Superior temporal gyrus (tissue), 1 donor: ENCODE data around the gene DNAJC3.
"Not testable (repeated sequence)": the region's sequence is repeated elsewhere in the genome, so short reads cannot be mapped to it uniquely, and the experiment has no call there.

ENCODE experiments used
- DNase-seq: peaks from one replicate; pipeline ENCODE4 v3.0.0-alpha.2; 2016; ENCODE audit errors: extremely low spot score

Gene DNAJC3

GRCh38 chr13:95676762-95677563 is at the start of gene DNAJC3:
Gene DNAJC3, plus strand, starts transcription at chr13:95677139. Its CDS starts 117 bp downstream, at chr13:95677256.
- DNase-seq: peak; percentile 96

- DNase-seq: no peak
Observed at GRCh38 chr13:95627590-95627989, 49.3 kb upstream of the DNAJC3 start.

GRCh38 chr13:95628488-95628887 is 48.5 kb upstream of the DNAJC3 start:
- DNase-seq: no peak

GRCh38 chr13:95629071-95629470 is 47.9 kb upstream of the DNAJC3 start:
- DNase-seq: no peak

DNA sequence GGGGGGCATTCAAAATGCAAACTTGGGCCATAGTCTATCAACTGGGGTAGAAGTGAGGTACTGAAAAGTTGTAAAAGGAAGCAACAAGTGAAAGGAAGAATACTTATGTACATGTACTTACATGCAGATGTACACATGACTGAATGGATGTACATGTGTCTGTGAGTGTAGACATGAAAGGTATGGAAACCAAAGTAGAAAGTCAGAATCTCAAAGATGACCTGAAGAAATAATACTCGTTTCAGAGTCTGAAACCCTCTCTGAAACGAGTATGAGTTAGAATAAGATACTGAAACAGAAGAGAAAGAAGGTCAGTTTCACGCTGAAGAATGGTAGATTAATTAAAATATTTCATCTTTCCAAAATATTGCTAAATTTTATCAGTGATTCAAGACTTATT is 46.3 kb upstream of the DNAJC3 start:
- DNase-seq: no peak

DNA sequence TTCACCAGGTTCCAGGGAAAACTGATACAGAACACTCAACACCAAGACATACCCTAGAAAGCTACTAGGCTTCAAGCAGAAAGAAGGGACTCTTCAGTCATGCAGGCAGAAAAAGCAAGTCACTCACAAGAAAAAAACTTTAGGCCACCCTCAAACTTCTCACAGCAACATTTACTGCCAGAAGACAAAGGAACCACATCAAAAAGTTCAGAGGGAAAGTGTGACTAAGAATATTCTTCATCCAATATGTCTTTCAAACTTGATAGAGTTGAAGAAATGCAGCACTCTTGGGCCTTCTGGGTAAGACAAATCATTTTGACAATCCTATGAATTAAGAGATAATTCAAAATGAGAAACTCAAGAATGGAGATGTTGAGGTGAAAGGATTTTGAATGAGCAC is 40.1 kb upstream of the DNAJC3 start:
- DNase-seq: no peak

DNA sequence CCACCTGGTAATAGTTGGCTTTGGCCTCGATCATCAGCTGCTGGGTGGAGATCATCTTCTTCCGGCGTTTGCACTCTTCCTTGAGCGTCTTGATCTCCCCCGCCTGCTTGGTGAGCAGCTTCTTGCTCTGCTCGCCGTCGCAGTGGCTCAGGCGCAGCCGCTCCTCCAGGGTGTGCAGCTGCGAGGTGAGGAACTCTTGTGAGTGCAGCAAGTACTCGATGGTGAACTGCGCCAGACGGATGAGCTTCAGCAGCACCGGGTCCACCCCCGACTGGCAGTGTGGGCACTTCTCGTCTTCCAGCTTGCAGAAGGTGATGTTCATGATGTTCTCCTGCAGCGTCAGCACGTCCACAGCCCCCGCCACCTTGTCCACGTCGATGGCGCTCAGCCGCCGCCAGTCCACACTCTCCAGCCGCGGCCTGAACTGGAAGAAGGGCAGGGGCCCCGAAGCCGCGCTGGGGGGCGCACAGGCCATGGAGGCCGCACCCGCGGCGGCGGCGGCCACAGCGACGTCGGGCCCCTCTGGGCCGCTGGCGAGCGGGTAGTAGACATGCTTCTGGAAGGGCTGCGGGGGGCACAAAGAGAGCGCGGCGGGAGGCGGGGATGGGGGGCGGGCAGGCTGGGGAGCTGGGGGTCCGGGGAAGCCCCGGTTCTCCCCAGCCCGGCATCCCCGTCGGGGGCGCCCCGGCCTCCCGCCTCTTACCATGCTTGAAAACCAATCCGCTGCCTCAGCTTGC is 35.5 kb upstream of the DNAJC3 start:
- peak; percentile 11 for DNase-seq

DNA sequence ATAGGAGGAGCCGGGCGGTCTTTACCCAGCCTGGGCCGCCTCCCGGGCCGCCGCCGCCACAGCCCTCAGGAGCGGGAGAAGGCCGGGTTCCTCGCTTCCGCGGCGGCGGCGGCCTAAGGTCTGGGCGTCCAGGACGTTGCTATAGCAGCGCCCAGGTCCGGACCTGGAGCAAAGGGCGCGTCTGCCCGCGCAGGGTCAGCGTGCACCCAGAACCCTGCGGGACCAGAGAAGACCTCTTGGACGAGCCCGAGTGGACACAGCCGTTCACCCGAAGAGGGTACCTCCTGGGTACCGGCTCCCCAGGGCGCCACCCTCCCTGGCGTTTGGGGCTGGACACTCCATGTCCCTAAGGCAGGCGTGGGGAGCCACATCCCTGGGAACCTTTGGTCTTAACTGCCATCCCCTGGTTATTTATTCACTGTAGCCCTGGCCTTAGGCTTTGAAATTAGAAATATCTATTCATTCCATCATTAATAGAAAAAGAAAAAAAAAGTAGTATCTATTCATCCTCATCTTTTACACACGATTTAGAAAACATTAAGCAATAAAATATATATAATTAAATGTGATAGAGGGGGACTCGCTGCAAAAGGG is 34.8 kb upstream of the DNAJC3 start:
- peak; percentile 12 for DNase-seq

- DNase-seq: peak; percentile 41
Observed at GRCh38 chr13:95642999-95643398, 33.9 kb upstream of the DNAJC3 start.

DNA sequence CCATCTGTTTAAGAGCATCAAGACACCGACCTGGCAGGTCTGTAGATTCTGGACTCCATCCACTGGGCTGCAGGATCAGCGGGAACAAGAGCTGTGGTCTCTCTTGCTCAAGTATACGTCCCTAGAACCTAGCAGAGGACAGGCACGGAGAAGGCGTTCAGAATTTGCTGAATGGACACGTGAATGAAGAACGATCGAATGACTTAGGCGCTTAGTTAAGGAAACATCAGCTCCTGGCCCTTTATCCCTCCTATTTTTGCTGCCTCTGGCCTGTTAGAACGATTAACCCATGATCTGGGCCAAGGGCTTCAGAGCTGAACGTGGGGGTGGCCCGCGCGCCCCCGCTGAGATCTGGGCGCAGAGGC is 33.4 kb upstream of the DNAJC3 start:
- peak; percentile 57 for DNase-seq

DNA sequence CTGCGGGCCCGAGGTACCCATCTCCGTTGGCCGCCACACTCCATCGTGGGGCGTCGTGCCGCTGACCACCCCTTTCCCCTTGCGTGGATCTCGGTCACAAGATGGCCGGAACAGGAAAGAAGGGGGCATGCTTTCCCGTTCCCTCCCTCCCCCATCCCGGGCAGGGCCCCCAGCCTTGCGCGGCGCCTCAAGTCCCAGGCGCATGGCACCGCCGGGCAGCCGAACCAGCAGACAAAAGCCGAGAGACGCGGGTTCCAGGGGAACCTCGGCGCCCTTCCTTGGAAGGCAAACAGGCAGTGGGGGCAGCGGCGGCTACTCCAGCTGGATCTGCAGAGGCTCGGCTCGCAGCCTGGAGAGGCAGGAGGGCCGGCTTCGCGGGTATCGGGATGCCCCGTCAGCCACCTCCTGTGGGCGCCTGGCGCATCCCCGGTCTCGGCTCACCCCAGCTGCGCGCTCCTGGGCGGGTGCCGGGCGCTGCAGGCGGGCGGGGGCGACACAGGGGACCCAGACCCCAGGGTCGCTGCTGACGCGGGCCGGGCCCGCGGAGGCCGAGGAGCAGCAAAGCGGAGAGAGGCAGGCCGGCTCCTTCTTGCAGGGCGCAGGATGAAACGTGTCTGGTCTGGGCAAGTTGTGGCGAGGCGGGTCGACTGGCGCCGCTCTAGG is 32.9 kb upstream of the DNAJC3 start:
- peak; percentile 13 for DNase-seq

- DNase-seq: peak; percentile 72
Observed at GRCh38 chr13:95644601-95645052, 32.3 kb upstream of the DNAJC3 start, which contains the start of gene DZIP1. Gene DZIP1, minus strand, starts transcription at chr13:95644706. Its CDS starts 2,677 bp downstream, at chr13:95642029.

DNA sequence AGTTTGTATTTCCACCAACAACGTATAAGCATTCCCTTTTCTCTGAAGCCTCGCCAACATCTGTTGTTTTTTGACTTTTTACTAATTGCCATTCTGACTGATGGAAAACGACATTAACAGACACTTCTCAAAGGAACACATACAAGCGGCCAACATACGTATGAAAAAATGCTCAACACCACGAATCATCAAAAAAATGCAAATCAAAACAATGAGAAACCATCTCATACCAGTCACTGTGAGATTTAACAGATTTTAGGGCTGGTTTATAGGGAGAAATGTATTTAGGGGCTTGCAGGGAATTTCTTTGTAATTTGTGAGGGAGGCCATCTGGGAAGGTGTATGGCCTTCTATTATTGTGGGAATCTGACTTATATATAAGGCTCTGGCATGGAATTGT is 29.6 kb upstream of the DNAJC3 start:
- no peak for DNase-seq

GRCh38 chr13:95650696-95651095 is 26.2 kb upstream of the DNAJC3 start:
- DNase-seq: no peak

GRCh38 chr13:95652244-95652764 is 24.6 kb upstream of the DNAJC3 start:
- DNase-seq: no peak

DNA sequence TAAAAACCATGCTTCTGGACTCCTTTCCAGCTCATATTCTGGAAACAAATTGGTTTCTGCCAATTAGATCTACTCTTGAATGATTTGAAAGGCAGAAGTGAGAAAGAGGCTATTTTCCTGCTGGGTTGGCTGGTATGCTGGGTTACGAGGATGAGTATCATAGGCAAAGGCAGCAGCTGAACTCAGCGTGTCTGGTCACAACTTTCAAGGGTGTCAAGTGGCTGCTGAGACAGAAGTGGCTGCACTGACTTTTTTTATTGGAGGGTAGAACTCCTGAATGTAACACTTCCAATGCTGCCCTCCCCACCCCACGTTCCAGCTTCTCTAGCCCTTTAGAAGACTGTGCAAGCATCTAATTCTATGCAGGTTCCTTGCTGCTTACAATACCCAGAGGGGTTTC is 24.1 kb upstream of the DNAJC3 start:
- no peak for DNase-seq

- DNase-seq: no peak
Observed at GRCh38 chr13:95656386-95657015, 20.4 kb upstream of the DNAJC3 start.

DNA sequence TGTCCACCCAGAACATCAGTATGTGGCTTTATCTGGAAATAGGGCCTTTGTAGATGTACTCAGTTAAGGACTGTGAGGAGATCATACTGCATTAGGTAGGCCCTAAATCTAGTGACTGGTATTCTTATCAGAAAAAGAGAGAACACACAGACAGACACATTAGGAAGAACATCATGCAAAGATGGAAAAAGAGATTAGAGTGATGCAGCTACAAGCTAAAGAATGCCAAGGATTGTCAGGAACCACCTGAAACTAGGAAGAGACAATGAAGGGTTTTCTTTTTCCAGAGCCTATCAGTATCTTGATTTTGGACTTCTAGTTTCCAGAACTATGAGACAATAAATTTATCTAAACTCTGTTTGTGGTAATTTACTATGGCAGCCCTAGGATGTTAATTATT is 17.4 kb upstream of the DNAJC3 start:
- no peak for DNase-seq

DNA sequence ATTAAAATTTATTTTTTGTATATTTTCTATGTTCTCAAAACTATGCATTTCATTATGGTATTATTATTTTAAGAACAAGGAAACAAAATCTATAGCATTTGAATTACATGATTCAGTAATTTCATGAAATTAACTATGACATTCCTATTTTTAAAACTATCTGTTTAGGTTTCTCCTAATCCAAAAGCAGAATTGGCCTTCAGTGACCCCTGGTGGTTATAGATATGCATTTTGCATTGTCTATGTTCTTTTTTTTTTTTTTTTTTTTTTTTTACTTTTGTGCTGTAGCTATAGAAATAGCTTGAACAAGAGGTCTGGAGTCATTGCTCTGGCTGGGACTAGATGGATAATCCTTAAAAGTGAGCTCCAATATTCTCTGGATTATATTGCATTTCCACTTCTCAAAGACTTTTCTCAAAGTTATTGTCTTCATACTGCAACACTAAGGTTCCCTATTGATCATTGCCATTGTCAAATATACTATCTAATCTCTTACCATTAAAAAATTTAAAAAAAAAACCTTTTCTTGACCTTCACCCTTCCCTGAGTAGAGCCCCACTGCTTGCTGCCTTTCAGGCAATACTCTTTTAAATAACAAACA is 15.9 kb upstream of the DNAJC3 start:
- peak; percentile 28 for DNase-seq

GRCh38 chr13:95667235-95667634 is 9.7 kb upstream of the DNAJC3 start:
- DNase-seq: not testable (repeated sequence)

GRCh38 chr13:95671597-95671996 is 5.3 kb upstream of the DNAJC3 start:
- DNase-seq: no peak
